ENCODE measurements around the gene GIGYF1.

The GIGYF1 gene, protein sequence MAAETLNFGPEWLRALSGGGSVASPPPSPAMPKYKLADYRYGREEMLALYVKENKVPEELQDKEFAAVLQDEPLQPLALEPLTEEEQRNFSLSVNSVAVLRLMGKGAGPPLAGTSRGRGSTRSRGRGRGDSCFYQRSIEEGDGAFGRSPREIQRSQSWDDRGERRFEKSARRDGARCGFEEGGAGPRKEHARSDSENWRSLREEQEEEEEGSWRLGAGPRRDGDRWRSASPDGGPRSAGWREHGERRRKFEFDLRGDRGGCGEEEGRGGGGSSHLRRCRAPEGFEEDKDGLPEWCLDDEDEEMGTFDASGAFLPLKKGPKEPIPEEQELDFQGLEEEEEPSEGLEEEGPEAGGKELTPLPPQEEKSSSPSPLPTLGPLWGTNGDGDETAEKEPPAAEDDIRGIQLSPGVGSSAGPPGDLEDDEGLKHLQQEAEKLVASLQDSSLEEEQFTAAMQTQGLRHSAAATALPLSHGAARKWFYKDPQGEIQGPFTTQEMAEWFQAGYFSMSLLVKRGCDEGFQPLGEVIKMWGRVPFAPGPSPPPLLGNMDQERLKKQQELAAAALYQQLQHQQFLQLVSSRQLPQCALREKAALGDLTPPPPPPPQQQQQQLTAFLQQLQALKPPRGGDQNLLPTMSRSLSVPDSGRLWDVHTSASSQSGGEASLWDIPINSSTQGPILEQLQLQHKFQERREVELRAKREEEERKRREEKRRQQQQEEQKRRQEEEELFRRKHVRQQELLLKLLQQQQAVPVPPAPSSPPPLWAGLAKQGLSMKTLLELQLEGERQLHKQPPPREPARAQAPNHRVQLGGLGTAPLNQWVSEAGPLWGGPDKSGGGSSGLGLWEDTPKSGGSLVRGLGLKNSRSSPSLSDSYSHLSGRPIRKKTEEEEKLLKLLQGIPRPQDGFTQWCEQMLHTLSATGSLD (N-terminal part only)

DNA sequence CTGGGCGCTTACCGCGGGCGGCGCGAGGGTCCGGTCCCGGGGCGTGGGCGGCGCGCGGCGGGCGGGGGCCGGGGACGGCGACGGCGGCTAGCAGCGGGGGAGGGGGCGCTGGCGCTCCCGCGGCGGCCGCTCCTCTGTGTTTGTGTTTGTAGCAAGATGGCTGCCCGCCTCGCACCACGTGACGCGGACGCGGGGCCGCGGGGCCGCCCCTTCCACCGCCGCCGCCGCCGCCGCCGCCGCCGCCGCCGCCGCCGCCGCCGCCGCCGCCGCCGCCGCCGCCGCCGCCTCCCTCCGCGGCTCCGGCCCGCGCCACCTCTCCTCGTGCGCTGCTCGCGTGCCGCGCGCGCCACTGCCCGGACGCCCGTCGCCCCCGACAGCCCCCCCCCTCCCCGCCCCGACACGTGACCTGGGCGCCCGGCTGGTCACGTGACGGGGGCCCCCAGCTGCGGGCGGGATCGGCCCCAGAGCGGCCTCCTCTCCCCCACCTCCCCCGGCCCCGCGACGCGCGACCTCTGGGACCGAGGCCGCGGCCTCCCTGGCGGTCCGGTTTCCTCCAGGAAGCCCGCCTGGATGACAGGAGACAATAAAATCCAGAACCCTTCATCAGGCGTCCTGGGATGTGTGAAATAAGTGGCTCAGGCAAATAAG, at the start of gene GIGYF1:
Gene GIGYF1 (minus strand): TSS at position 153 of the 648 bp plus-strand sequence. CDS start 6,012 bp downstream, outside the sequence.
- TF ChIP-seq, protein P1, sequence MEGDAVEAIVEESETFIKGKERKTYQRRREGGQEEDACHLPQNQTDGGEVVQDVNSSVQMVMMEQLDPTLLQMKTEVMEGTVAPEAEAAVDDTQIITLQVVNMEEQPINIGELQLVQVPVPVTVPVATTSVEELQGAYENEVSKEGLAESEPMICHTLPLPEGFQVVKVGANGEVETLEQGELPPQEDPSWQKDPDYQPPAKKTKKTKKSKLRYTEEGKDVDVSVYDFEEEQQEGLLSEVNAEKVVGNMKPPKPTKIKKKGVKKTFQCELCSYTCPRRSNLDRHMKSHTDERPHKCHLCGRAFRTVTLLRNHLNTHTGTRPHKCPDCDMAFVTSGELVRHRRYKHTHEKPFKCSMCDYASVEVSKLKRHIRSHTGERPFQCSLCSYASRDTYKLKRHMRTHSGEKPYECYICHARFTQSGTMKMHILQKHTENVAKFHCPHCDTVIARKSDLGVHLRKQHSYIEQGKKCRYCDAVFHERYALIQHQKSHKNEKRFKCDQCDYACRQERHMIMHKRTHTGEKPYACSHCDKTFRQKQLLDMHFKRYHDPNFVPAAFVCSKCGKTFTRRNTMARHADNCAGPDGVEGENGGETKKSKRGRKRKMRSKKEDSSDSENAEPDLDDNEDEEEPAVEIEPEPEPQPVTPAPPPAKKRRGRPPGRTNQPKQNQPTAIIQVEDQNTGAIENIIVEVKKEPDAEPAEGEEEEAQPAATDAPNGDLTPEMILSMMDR (IDR thresholded peaks at IDR 0.05; ENCODE audit: low read depth, low read length) = no peak
- H3K4me3 ChIP-seq (ENCODE audit: low read depth, low read length) = peak within 1 kb of the TSS; percentile 83

DNA sequence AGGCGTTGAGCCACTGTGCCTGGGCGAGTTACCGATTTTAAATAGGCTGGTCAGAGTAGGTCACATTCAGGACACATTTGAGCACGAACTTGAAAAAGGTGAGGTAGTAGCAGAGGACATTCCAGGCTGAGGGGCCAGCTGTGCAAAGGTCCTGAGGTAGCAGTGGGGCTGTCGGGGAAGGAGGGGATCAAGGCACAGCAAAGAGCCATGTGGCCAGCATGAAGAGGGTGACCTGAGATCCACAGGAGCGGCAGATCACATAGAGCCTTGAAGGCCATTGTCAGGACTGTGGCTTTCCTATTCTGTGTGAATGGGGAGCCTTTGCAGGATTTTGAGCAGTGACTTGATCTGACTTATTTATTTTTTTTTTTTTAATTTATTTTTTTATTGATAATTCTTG, 45.9 kb upstream of the GIGYF1 start:
- TF ChIP-seq, protein P1 (IDR thresholded peaks at IDR 0.05; ENCODE audit: low read depth, low read length) = no peak
- no peak overlapping the region for H3K4me3 ChIP-seq (ENCODE audit: low read depth, low read length)

DNA sequence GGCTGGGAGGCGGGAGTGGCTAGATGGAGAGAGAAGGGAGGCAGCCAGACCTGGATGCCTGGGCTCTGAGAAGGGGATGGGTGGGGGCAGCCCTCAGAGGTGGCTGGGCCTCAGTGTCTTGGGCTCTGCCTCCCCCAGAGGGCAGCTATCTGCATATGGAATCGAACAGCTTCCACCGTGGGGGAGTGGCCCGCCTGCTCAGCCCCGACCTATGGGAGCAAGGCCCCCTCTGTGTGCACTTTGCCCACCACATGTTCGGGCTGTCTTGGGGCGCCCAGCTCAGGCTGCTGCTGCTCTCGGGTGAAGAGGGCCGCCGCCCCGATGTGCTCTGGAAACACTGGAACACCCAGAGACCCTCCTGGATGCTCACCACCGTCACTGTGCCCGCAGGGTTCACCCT, 42.6 kb upstream of the GIGYF1 start:
- H3K4me3 ChIP-seq (ENCODE audit: low read depth, low read length) = no peak overlapping the region
- TF ChIP-seq, protein P1 (IDR thresholded peaks at IDR 0.05; ENCODE audit: low read depth, low read length) = no peak

DNA sequence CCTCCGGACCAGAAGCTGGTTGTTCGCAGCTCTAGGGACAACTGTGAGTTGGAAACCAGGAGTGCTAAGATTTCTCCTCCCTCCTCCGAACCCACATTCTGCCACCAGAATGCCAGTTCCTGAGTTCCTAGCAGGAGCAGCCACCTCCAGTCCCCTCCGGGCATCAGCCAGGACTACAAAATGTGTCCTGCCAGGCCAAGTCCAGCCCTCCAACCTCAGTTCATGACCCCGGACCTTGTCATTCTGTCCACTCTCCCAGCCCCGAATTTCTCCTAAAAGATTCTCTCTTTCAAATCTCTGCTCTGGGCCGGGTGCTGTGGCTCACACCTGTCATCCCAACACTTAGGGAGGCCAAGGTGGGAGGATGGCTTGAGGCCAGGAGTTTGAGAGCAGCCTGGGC, 41.7 kb upstream of the GIGYF1 start:
- TF ChIP-seq, protein P1 (IDR thresholded peaks at IDR 0.05; ENCODE audit: low read depth, low read length) = no peak

DNA sequence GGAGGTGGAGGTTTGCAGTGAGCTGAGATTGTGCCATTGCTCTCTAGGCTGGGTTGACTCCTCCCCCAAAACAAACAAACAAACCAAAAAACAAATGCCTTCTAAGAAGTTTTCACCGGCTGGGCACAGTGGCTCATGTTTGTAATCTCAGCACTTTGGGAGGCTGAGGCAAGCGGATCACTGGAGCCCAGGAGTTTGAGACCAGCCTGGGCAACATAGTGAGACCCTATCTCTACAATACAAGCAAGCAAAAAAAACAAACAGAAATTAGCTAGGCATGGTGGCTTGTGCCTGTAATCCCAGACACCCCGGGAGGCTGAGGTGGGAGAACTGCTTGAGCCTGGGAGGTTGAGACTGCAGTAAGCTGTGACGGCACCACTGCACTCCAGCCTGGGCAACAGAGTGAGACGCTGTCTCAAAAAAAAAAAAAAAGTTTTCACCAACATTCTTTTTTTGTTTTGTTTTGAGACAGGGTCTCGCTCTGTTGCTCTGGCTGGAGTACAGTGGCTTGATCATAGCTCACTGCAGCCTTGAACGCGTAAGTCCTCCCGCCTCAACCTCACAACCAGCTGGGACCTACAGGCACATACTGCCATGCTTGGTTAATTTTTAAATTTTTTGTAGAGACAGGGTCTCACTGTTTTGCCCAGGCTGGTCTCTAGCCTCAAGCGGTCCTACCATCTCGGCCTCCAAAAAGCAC, 38.0 kb upstream of the GIGYF1 start:
- TF ChIP-seq, protein P1 (IDR thresholded peaks at IDR 0.05; ENCODE audit: low read depth, low read length) = no peak
- H3K4me3 ChIP-seq (ENCODE audit: low read depth, low read length) = no peak overlapping the region

More for the DNA sequence above, 41.7 kb upstream of the GIGYF1 start:
- no peak overlapping the region for H3K4me3 ChIP-seq (ENCODE audit: low read depth, low read length)

DNA sequence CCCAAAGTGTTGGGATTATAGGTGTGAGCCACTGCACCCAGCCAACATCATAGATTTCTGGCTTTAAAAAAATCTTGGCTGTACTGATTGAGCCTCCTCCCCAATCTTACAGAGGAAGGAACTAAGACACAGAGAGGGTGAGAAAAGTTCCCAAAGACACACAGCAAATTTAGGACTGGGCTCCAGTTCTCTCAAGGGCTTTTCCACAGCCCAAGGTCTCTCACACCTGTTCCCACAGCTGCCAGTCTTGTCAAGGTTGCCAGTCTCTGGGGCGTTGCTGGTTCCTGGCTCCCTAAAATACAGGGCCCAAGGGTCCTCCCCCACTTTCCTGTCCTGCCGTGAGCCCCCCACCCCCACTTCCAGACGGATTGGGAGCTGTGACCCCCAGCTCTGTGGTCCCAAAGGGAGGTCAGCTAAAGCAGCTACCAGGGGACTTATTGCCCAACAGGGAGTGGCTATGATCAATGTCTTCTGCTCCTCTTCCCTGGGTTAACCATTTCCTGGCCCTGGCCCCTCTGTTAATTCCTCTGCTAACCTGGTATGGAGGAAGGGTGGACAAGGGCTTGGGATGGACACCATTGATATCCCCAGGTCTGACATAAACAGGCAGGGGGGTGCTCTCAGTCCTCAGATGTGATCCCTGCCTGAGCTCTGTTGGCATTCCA, 36.2 kb upstream of the GIGYF1 start:
- no peak overlapping the region for H3K4me3 ChIP-seq (ENCODE audit: low read depth, low read length)
- TF ChIP-seq, protein P1 (IDR thresholded peaks at IDR 0.05; ENCODE audit: low read depth, low read length) = no peak

All from WI38 (cell line).